IPS-11a (cell line): ENCODE measurements around the gene ARHGAP8.

Source experiments
- H3K4me3 ChIP-seq: one replicate; pipeline ENCODE4 v1.5.1; 2013; ENCODE audit warnings: low read depth, low read length, control low read depth

Gene ARHGAP8

DNA sequence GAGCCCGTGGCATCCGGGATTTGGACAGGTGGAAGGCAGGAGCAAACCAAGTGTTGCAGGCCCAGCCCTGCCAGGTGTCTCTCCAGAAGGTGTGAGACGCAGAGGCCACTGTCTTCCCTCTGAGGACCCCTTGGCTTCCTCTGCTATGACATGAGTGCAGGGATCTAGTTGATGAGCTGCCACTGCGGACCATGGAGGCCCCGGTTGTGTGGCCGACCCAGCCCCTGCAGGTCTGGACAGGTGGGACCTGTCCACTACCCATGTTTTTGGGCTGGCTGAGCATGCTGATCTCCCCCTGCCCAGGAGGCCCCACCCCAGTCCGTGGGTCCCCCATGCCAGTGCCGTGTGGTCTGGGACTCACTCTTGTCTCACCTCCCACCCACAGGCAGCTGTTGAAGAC, 27.5 kb upstream of the ARHGAP8 start:
- no peak overlapping the region for H3K4me3 ChIP-seq

DNA sequence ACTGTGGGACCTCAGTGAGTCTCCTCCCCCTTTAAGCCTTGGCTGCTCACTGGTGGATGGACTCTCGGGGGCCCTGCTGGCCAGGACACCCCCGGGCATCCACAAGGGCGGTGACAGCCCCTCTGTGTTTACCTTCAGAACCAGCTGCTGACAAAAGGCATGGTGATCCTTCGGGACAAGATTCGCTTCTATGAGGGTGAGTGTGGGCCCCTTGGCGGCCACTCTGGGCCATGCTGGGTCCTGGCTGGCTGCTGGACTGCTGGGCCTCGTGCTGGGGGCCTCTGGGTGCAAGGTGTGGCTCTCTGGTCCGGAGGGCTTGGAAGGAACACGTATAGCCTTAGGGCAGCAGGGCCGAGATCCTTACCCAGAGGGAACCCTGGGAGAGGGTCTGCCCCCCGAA, 25.9 kb upstream of the ARHGAP8 start:
- H3K4me3 ChIP-seq: no peak overlapping the region

DNA sequence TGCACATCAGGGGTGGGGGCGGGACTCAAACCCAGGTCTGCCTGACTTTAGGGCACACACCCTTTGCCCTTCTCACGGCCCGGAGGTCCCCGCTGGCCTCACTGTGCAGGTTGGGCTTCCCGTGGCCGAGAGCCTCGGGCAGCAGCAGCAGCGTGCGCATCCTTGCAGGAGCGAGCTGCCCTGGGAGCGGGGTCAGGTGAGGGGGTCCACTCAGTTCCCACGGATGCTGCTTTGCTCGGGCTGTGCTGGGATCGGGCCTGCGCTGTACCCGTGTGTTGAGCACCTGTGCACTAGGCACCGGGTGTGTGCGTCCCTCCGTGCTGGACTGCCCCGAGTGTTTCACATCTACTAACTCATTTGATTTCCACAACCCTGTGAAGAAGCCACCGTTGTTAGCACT, 25.2 kb upstream of the ARHGAP8 start:
- H3K4me3 ChIP-seq: no peak overlapping the region

GRCh38 chr22:44727709-44728108, 24.7 kb upstream of the ARHGAP8 start:
- H3K4me3 ChIP-seq: no peak overlapping the region

- no peak overlapping the region for H3K4me3 ChIP-seq
Observed at GRCh38 chr22:44728761-44729324, 23.5 kb upstream of the ARHGAP8 start.

DNA sequence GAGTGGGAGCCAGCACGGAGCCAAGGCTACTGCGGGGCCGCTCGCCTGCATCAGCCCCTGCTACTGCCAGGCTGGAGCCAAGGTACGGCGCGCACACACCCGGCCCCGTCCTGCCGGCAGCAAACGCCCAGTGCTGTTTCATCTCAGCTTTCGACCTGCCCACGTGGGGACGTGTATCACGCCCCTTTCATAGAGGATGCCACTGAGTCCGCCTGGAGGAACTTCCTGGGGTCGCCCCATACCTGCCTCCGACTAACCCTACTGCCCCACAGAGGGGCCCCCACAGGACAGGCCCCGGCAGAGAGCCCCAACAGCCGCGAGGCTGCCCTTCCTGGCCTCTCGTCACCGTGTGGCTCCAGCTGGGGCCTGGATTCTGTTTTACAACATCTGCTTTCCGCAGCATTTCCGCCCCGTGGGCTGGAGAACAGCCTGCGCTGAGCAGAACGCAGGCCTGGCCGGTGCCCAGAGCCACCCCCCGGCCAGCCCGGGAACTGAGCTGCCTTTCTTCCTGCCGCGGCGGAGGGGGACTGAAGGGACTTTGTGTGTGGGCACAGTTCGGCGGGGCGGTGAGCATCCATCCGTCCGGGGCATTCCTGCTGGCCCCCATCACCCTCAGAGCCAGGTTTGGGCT, 22.9 kb upstream of the ARHGAP8 start:
- H3K4me3 ChIP-seq: no peak overlapping the region

- H3K4me3 ChIP-seq: no peak overlapping the region
Observed at GRCh38 chr22:44730022-44730393, 22.4 kb upstream of the ARHGAP8 start.

GRCh38 chr22:44730490-44731356, 21.7 kb upstream of the ARHGAP8 start:
- no peak overlapping the region for H3K4me3 ChIP-seq

- no peak overlapping the region for H3K4me3 ChIP-seq
Observed at GRCh38 chr22:44731357-44731970, 20.9 kb upstream of the ARHGAP8 start.

DNA sequence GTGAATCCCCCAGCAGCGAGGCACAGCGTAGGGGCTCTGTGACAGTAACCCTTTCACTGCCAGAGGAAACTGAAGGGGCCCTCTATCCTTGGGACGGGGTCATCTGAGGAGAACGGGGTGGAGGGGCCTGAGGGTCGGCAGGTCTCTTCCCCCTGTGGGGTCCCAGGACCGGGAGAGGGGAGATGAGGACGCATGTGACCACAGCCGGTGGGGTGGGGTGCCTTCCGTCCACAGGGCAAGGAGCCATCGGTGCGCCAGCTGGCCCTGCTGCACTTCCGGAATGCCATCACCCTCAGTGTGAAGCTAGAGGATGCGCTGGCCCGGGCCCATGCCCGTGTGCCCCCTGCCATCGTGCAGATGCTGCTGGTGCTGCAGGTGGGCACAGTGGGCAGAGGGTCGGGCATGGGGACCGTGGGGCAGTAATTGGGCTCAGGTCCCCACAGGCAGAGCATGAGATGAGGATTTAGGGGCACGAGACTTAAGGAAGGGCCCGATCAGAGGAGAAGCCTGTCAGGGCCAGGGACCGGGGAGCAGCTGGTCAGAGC, 20.3 kb upstream of the ARHGAP8 start:
- no peak overlapping the region for H3K4me3 ChIP-seq

DNA sequence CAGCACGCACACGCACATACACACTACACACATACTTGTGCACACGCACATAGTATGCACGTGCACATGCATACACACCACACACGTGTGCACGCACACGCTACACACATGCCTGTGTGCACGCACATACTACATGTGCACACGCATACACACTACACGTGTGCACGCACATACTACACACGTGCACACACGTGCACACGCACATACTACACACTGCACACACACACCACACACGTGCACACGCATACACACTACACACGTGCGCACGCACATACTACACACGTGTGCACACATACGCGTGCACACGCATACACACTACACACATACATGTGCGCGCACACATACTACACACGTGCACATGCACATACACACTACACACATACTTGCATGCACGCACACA, 19.7 kb upstream of the ARHGAP8 start:
- no peak overlapping the region for H3K4me3 ChIP-seq

- H3K4me3 ChIP-seq: no peak overlapping the region
Observed at GRCh38 chr22:44733426-44734106, 18.8 kb upstream of the ARHGAP8 start.

- H3K4me3 ChIP-seq: no peak overlapping the region
Observed at GRCh38 chr22:44734278-44734677, 18.1 kb upstream of the ARHGAP8 start.

DNA sequence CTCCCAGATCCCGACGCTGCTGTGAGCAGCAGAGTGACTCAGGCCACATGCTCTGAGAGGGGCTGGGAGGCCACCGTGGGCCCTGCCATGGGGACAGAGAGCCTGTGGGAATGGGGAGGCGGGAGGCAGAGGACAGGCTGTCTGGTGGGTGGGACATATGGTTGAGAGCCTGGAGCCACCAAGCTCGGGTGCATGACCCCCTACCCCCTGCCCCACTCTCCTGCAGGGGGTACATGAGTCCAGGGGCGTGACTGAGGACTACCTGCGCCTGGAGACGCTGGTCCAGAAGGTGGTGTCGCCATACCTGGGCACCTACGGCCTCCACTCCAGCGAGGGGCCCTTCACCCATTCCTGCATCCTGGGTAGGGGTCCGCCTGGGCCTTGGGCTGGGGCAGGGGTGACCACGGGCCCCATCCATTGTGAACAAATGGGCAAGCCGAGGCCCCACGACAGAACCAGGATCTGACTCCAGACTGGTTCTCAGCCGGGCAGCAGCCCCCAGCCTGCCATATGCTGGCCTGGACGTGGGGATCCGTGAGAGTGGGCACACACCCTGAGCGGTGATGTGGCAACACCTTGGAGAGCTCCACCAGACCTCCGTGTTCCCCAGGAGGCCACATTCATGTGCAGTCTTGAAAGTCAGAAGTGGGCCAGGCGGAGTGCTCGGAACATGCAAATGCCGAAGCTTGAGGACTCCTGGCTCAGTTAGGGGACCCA, 17.4 kb upstream of the ARHGAP8 start:
- H3K4me3 ChIP-seq: no peak overlapping the region

DNA sequence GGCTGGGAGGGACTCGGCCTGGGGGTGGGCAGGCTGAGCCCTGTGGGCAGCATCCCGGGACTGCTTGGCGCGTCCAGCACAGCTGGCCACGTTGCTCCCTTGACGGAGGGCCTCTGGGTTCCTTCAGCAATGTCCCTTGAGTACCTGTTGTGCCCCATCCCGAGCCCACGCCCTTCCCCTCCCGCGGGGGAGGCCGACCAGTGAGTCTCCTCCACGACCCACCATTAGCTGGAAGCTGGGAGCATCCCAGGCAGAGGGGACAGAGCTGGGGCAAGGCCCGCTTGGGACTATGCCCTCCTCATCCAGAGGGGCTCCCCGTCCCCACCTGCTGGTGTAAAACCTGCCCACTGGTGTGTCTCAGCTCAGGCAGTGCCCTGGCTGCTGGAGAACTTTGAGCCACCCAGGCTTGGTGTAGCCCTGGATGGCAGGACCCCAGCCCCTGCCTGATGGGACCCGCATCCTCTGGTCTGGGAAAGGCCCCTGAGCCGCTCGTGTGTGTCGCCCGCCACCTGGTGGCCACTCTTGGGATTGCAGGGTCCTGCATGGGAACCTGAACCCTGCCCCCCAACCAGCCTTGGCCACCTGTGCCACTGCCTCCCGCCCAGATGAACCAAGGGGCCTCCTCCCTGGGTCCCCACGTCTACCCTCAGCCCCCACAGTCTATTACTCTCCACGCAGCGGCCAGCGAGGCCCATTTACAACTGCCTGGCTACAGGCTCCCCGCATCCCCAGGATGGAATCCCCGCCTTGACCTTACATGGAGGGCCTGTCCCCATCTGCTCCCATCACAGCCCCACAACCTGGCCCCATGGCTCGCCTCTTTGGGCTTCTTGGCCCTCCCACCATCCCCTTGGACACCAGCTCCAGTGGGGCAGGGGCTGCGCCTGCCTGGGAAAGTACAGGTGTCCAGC, 16.6 kb upstream of the ARHGAP8 start:
- H3K4me3 ChIP-seq: no peak overlapping the region

- H3K4me3 ChIP-seq: no peak overlapping the region
Observed at GRCh38 chr22:44736581-44737405, 15.6 kb upstream of the ARHGAP8 start.

DNA sequence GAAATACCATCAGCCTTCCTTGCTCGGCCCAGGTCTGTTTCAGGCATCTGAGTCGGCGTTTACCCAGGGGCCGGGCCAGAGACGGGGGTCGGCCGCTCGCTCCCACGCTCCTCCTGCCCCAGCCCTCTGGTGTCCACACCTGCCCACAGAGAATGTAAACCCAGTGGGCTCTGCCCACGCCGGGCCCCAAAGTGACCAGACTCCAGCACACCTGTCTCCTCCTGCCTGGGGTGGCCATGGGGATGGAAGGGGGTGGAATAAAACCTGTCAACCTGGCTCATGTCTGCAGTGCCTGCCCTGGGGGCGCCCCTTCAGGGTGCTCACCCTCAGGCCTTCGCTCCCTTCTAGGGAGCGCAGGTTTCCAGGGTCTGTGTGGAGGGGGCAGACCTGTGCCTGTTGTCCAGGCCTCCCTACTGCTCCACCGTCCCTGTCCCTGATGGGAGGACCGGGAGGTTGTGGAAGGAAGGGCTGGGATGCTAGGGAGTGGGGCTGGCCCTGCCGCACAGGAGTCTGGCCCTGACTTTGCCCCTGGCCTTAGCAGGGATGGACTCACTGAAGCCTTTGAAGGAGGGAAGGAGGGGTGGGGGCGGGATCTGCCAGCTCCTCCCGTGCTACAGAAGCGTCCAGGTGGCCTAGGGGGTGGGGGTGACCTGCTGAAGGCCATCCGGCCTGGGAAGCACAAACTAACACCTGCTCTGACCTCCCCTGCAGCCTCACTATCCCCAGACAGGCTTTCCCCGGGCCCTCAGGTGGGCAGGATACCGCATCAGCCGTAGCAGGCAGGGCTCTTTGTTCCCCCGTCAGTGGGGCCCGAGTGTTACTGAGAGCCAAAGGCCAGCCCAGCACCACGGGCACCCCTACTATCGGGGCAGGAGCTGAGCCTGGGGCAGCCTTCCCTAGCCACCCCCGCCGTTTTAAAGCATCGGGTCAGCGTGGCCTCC, 14.7 kb upstream of the ARHGAP8 start:
- H3K4me3 ChIP-seq: no peak overlapping the region
